Cortex of kidney (tissue), 1 donor: ENCODE data around the gene SLC52A1.
"Not testable (repeated sequence)": the region's sequence is repeated elsewhere in the genome, so short reads cannot be mapped to it uniquely, and the experiment has no call there.

Source experiments
- DNase-seq: peaks from one replicate; lab custom pipeline; 2025; lab: John Stamatoyannopoulos, UW

The SLC52A1 gene

DNA sequence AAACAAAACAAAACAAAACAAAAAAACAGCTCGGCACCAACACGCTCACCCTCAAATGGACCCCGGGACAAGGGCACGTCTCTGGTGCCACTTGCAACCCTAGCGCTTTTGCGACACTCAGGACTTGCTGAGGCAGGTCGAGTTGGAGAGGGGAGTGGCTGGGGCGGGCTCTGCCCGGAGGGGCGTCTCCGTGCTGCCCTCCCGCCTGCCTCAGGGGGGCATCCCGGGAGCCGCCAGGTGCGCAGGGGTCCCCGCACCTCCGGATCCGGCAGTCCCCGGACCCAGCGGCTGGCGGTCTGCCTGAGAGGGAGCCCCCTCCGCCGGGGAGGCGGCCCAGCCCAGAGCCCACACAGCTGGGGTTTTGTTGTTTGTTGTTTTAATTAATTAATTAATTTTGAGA, at the start of gene SLC52A1:
Gene SLC52A1, minus strand, starts transcription at position 112 of the 400 bp plus-strand sequence. CDS start 820 bp downstream, outside the sequence.
- DNase-seq = no peak

- DNase-seq = no peak
Measured at GRCh38 chr17:5080591-5080990, 45.4 kb upstream of the SLC52A1 start.

GRCh38 chr17:5078106-5079028, 43.1 kb upstream of the SLC52A1 start, which contains the start of gene ZFP3:
TSS of gene ZFP3 (plus strand) at chr17:5078467. CDS start at chr17:5091505, 13,038 bp downstream.
- DNase-seq = no peak

DNA sequence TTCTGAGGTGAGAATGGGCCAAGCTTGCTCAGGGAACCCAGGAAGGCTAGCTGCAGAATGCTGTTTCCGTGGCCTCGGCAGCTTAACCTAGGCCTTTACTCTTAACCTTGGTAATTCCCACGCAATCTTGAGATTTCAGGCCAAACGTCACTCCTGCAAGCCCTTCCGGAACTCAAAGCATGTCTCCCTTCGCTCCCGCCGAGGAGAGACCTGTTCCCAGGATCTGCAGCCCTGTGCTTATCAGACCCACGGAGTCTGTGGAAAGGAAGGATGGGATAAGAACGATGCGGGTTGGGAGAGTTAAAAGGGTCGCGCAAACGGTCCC, 42.5 kb upstream of the SLC52A1 start:
- no peak for DNase-seq

- not testable (repeated sequence) for DNase-seq
Measured at GRCh38 chr17:5077275-5077674, 42.0 kb upstream of the SLC52A1 start.

GRCh38 chr17:5075472-5075871, 40.2 kb upstream of the SLC52A1 start:
- DNase-seq = not testable (repeated sequence)

DNA sequence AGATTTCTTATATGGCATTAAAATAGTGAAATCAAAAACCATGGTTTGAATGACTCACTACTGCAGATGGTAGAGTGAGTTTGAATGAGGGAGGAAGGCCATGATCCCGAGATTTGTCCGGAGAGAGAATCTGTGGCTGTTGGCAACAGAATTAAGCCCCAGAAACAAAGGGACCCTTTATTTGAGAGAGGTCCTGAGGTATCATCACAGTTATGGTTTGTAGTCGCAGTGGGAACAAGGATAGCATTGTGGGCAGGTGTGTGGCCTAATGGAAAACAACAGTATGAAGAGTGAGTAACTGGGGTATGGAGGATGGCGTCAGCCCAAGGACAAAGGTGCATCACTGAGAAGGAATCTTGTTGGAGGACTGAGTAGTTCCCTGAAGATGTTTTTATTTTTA, 34.5 kb upstream of the SLC52A1 start:
- no peak for DNase-seq

- DNase-seq = no peak
Measured at GRCh38 chr17:5068236-5068635, 33.0 kb upstream of the SLC52A1 start.

- no peak for DNase-seq
Measured at GRCh38 chr17:5065227-5065744, 30.1 kb upstream of the SLC52A1 start.

DNA sequence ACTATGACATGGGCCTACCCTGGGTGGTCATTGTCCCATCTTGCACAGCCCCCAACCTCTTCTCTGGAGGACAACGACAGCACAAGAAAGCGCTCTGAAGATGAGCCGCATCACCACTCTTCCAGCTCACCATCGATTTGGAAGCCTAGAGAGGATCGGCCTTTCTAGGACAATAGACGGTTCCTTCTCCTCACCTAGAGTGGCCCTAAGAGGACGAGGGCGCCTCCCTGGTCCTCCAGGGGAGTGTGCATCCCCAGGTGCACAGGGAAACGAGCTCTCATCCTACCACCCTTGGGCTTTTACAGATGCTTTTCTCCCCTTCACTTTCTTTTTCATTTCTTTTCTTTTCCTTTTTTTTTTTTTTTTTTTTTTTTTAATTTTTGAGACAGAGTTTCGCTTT, 20.3 kb upstream of the SLC52A1 start:
- DNase-seq = no peak

GRCh38 chr17:5050278-5050677, 15.1 kb upstream of the SLC52A1 start:
- DNase-seq = no peak

DNA sequence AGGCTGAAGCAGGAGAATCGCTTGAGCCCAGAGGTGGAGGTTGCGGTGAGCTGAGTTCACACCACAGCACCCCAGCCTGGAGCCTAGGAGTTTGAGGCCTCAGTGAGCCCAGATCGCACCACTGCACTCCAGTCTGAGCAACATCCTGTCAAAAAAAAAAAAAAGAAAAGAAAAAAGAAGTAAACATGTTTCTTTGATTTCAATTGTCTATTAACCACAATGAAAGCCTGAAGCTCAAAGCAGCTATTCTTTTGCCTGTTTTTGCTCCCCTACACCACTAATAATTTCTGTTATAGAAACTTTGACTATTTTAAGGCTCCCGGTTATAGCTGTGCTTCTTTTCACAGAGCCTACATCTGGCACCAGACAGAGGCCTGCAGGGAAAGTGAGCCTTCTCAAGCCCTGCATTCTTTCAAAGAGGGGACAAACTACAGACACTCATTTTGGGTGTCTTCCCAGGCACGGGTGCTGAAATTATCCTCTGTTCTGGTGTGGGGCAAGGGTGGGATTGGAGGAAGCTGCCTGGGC, 14.2 kb upstream of the SLC52A1 start:
- DNase-seq = no peak

DNA sequence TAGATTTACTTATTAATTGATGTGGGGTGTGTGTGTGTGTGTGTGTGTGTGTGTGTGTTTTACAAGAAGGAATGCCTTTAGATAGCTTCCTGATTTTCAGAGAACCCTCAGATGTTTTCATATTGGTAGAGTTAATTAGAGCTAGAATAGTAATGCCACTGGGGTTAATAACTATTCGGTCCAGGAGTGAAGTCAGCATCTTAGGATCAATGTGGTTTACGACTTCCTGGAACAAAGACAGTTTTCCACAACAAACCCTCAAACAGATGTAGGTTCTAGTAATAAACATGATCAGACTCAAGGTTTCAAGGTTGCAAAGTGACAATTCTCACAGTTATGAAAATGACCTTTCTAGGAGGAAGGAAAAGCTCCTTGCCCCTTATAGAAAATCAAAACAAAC, 12.2 kb upstream of the SLC52A1 start:
- DNase-seq = no peak

DNA sequence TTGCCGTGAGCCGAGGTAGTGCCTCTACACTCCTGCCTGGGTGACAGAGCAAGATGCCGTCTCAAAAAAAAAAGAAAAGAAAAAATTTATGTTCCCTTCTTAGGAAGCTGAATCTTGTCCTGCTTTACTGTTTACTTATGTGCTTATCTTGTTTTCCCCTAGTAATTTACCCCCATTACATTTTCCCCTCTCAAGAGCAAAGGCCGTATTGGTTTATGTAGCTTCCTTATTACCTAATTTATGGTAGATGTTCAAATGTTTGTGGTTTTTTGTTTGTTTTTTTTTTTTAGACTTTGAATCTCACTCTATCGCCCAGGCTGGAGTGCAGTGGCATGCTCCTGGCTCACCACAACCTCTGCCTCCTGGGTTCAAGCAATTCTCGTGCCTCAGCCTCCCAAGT, 10.3 kb upstream of the SLC52A1 start:
- no peak for DNase-seq

GRCh38 chr17:5044630-5045029, 9.4 kb upstream of the SLC52A1 start:
- DNase-seq = no peak

DNA sequence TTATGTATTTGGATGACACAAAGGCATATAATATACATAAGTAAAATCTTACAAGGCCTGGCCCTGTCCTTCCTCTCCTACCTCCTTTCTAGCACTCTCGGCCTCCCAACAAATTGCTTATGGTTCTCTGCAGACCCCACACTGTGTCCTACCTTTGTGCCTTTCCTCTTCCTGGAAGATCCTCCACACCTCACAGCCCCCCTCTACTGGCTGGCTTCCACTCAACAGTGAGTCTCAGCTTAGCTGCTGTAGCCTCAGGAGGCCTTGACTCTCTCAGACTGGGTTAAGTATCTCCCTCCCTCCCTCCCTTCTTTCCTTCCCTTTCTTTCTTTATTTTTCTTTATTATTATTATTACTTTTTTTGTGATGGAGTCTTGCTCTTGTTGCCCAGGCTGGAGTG, 8.3 kb upstream of the SLC52A1 start:
- DNase-seq = no peak

- DNase-seq = no peak
Measured at GRCh38 chr17:5042157-5043022, 7.2 kb upstream of the SLC52A1 start.

GRCh38 chr17:5034651-5035050, 575 bp downstream of the SLC52A1 start:
- no peak for DNase-seq

DNA sequence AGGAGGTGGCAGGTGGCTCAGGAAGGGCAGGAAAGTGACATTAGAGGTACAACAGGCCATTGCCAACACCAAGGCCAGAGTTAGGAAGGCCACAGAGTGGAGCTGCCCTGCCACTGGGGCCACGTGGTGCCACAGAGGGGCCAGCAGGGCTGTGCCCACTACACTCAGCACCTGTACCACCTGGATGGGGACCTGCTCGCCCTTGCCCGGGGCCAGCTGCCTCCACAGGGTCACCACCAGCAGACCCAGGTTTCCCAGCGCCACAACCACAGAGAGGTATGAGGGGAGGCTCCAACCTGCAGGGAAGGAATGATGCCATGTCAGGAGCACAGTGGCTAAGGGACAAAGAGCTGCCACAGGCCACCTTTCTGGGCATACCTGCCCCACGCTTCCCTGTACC, 1.2 kb downstream of the SLC52A1 start:
- DNase-seq = no peak

DNA sequence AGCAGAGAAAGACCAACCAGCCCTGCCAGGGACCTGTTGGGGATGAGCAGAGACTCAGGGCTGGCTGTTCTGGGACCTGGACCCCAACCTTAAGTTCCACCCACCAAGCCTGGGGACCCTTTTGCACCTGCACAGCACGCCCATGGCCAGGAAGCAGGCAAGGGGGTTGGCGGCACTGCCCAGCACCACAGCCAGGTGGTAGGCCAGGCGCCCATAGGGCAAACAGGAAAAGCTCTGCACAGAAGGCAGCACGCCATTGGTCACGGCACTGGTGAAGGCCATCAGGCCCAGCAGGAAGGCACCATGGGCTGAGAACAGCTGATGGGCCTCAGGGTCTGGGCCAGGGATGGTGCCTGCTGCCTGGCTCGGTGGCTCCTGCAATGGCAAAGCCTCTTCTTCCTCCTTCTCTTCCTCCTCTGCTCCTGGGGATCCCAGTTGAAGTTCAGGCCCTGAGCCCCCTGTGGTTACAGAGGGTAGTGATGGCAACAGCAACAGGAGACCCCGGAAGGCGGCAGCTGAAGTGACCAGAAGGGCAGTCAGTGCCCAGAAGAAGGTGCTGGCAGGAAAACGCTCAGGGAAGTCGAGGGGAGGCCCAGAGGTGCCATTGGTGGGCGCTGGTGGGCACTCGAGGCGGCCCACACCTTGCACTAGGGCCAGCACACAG, 1.7 kb downstream of the SLC52A1 start:
- no peak for DNase-seq

DNA sequence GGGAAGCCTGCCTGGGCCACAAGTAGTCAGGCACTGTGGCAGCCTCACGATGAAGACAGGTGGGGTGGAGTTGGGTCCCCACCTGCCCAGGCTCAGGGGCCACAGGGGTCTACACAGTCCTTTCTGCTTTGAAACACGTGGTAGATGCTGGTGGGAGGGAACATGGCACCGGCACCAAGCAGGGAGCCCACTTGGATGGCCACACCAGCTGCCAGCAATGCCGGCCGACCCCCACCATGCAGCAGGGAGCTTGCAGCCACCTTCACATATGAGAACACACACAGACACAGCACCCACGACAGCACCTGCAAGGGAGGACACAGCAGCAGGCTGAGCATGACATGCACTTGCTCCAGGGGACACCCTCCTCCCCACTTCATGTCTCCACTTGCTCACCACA, 2.4 kb downstream of the SLC52A1 start:
- DNase-seq = no peak
